Measurements from ENCODE around the gene STARD5. TPM values are rescaled to one million over a fixed set of nuclear protein-coding genes. Genes with fewer than 3 reads are reported as not detected.

The STARD5 gene
- total and polyA plus RNA-seq, 2 of the 8 experiments (the other 6 are each of a cell fraction or from before 2014, with no cell fraction given): 5.5 to 10.4 TPM

- no peak for TF ChIP-seq CHD7 (IDR thresholded peaks at IDR 0.05; ENCODE audit: insufficient replicate concordance, low read length)
- no peak for TF ChIP-seq SUZ12 (IDR thresholded peaks at IDR 0.05; ENCODE audit: low read length)
- no peak for TF ChIP-seq SAP30 (IDR thresholded peaks at IDR 0.05; ENCODE audit: insufficient read depth, insufficient replicate concordance, low read length)
- TF ChIP-seq CREB1 (IDR thresholded peaks at IDR 0.05): no peak
- TF ChIP-seq RXRA (IDR thresholded peaks at IDR 0.05; ENCODE audit: insufficient read depth, low read depth, low read length): no peak
- TF ChIP-seq CHD1 (IDR thresholded peaks at IDR 0.05; ENCODE audit: low read depth, low read length): no peak
- no peak for TF ChIP-seq SIRT6 (IDR thresholded peaks at IDR 0.05; ENCODE audit: low read length)
- TF ChIP-seq ZNF274 (IDR thresholded peaks at IDR 0.05; ENCODE audit: borderline replicate concordance, extremely low read depth, low read length): no peak
- no peak for TF ChIP-seq CEBPB (IDR thresholded peaks at IDR 0.05; ENCODE audit: low read depth, low read length)
- TF ChIP-seq YY1 (IDR thresholded peaks at IDR 0.05; ENCODE audit: low read depth, low read length): no peak
- no peak for TF ChIP-seq JUND (IDR thresholded peaks at IDR 0.05; ENCODE audit: low read length)
Observed at GRCh38 chr15:81271761-81272644, 51.9 kb downstream of the STARD5 start (continued).

Measured in H1 (cell line).